CMK (cell line): ENCODE data around the gene CLIC3.
"Not testable (repeated sequence)": the region's sequence is repeated elsewhere in the genome, so short reads cannot be mapped to it uniquely, and the experiment has no call there.

Experiments used
- DNase-seq: peaks from one replicate; pipeline ENCODE4 v3.0.0-alpha.2; 2010; ENCODE audit warnings: low read depth

Gene CLIC3

DNA sequence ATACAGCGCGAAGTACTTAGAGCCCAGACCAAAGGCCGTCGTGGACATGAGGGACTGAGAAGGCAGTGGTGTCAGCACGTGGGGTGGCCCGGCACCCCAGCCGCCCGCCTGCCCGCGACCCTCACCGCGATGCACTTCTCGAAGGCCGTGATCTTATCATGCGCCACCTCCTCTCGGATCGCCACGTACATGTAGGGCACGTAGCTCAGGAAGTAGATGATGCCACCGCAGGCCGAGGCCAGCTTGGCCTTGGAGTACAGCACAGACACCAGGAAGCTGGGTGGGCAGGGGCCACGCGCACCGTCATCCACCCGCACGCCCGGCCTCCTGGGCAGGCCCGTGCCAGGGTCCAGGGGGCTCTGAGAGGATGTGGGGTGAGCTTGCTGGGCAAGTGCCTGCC lies 20.7 kb upstream of the CLIC3 start:
- DNase-seq, result no peak

DNA sequence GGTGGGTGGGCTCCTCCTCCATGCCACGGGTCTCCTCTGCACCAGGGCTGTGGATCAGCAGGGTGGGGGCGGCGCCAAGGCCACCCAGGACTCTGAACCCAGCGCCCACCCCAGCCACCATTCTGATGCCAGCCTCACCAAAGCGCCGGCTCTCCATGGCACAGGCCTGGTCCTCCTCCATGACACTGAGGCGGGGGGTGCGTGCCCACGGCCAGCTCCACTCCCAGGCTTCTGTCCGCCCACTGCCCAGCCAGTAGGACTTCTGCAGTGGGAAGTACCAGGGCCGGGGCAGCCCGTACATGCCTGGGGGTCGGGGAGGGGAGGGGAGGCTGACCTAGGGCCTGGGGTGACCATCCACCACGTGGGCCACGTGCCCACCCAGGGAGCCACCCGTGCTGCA lies 20.1 kb upstream of the CLIC3 start:
- no peak for DNase-seq

- no peak for DNase-seq
Observed at GRCh38 chr9:137015976-137016375, 19.6 kb upstream of the CLIC3 start.

GRCh38 chr9:137015540-137015930 lies 19.2 kb upstream of the CLIC3 start:
- DNase-seq, result no peak

DNA sequence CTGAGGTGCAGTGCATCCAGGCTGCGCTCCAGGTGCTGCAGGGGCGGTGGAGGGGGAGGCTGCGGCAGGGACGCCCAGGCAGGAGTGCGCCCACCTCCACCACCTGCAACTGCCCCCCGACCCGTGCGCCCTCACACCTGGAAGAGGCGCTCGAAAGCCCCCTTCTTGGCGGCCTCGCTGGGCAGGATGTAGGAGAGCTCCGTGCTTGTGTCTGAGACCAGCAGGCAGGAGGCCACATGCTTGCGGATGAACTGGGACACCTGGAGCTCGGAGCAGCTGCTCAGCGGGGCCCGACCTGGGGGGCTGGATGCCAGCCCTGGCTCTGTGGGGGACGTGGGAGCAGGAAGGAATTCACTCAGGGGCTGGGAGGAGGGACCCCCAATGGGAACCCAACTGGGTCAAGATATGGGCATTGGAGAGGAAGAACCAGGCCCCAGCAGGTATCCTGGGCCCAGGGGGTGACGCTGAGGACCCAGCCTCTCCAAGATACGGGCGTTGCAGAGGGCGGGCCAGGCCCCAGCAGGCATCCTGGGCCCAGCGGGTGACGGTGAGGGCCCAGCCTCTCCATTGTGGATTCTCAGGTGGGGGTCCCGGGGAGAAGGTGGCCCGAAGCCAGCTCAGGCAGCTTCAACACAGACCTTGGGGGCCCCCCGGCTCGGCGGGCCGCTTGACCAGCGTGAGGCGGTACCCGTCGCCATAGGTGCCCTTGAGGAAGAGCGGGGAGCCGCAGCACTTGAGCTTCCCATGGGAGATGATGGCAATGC lies 18.6 kb upstream of the CLIC3 start:
- DNase-seq, result no peak

DNA sequence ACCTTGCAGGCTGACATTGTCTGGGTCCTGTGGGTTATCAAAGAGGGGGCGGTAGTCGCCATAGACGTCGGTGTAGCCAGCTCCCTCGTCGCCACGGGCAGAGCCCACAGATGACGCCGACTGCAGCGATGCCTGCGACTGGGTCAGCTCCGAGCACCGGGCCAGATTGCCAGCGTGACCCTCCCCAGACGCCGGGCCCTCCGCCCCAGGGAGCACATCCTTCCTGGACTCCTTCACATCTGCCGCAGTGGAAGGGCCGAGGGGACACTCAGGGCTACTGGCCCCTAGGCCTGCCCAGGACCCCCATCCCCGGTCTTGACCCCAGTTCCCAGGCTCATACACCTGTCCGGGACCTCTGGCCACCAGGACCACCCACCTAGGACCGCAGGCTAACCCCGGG lies 17.8 kb upstream of the CLIC3 start:
- no peak for DNase-seq

- no peak for DNase-seq
Observed at GRCh38 chr9:137013571-137013940, 17.2 kb upstream of the CLIC3 start.

- no peak for DNase-seq
Observed at GRCh38 chr9:137012694-137013570, 16.6 kb upstream of the CLIC3 start.

DNA sequence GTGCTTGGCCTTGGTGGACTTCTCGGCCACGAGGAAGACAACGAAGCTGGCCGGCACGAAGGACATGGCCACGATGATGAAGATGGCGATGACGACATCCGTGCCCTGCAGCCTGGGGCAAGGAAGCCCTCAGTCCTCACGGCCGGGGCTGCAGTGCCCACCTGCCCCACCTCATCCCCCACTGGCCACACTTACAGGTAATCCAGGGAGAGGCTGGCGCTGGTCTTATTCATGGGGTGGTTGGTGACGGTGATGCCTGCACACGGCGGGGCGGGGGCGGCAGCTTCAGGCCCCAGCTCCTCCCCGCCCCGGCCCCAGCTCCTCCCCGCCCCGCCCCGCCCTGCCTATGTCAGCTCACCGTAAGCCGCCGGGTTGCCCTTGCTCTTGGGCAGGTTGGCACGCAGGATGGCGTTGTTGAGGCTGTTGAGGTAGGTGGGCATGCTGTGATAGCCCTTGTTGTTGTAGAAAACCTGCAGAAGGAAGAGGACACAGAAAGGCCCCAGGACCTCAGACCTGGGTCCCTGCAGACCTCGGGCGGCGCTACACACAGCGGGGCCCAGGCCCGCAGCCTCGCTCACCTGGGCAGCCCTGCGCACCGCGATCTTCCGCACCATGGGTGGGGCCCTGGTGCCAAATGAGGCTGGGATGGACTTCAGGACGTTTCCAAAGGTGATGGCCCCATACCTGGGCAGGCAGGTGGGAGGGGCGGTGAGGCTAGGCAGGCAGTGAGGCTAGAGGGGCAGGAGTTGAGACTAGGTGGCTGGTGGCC lies 15.7 kb upstream of the CLIC3 start:
- no peak for DNase-seq

- DNase-seq, result no peak
Observed at GRCh38 chr9:137011156-137011555, 14.8 kb upstream of the CLIC3 start.

DNA sequence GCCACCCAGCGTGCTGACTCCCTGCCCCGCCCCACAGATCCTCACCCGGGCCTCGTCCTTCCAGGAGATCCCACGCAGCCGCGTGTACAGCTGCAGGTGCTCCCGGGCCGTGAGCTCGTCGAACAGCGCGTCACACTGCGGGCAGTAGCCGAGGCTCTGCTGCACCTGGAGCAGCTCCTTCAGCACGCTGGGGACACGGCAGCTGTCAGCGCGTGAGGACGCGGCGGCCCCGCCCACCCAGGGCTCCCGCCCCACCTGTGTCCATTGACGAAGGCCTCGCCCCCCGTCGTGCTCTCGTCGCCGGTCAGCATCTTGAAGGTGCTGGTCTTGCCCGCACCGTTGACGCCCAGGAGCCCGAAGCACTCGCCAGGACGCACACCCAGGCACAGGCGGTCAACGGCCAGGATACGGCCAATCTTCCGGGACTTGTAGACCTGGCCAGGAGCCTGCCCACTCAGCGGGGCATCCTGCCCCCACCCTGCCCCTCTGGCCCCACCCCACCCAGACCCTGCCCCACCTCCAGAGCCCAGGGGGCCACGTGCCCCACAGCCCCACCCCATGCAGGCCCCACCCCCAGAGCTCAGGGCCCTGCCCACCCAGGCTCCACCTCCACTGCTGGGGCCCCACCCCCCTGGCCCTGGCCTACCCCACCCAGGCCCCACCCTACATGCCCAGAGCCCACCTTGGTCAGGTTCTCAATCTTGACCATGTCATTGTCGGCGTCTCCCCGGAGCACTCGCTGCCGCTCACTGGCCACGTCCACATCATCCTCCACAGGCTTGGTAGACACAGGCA lies 13.8 kb upstream of the CLIC3 start:
- DNase-seq, result no peak

DNA sequence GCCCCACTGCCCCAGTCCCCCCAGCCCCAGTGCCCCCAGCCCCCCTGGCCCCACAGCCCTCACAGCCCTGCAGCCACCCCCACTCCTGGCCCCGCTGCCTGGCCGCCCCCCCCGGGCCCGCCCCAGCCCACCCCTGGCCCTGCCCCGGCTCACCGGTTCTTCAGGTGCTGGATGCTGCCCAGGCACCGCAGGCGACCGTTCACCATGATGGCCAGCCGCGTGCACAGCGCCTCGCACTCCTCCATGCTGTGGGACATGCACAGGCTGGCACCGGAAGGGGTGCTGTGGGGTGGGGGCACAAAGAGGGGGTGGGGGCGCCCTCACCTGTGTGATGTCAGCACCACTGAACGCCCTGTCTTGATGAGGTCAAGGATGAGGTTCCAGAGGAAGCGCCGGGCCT lies 12.8 kb upstream of the CLIC3 start:
- no peak for DNase-seq

- no peak for DNase-seq
Observed at GRCh38 chr9:137008312-137008711, 11.9 kb upstream of the CLIC3 start.

DNA sequence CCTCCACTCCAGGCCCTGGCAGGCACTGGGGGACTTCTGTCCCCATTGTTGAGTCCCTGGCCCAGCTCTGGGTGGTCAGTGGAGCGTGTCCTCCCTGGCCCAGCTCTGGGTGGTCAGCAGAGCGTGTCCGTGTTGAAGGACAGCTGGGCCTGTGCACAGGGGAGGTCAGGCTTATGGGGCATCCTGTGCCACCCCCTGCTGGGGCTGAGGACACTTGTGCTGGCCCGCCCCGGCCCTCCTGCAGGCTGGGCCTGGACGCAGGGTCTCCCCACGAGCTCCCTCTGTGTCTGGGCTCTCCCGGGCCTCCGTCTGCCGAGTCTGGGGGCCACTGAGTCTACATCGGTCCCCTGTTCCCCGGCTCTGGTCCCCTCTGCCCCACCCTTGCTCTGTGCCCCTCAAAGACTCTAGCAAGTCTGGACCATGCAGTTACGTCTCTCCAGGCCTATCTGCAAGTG lies 11.5 kb upstream of the CLIC3 start:
- no peak for DNase-seq

DNA sequence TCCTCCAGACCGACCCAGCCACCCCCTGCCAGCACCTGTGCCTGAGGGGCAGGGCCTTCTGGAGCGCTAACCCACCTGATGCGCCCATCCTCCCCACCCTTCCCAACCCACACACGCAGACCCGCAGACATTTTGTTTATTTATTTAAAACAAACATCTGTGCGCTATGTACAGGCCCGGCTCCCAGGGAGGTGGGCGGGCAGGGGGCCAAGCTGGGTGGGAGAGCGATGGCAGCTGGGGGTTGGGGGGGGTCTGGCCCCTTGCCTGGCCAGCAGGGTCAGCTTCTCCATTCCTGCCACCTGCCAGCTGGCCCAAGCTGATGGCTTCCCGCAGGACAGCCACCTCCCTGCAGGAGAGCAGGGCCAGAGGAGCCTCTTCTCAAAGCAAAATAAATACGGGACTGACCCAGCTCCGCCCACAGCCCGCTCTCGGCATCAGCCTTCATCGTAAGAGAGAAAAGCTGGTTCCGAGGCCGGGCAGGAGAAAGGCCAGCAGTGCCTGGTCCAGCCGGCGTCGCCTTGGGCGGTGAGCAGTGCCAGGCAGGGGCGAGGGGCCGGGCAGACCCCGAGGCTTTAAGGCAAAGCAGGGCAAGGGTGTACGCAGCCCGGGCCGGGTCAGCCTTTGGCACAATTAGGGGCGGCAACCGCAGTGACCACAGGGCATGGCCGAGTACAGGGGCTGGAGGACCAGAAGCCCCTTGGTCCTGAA lies 10.9 kb upstream of the CLIC3 start:
- DNase-seq, result no peak

DNA sequence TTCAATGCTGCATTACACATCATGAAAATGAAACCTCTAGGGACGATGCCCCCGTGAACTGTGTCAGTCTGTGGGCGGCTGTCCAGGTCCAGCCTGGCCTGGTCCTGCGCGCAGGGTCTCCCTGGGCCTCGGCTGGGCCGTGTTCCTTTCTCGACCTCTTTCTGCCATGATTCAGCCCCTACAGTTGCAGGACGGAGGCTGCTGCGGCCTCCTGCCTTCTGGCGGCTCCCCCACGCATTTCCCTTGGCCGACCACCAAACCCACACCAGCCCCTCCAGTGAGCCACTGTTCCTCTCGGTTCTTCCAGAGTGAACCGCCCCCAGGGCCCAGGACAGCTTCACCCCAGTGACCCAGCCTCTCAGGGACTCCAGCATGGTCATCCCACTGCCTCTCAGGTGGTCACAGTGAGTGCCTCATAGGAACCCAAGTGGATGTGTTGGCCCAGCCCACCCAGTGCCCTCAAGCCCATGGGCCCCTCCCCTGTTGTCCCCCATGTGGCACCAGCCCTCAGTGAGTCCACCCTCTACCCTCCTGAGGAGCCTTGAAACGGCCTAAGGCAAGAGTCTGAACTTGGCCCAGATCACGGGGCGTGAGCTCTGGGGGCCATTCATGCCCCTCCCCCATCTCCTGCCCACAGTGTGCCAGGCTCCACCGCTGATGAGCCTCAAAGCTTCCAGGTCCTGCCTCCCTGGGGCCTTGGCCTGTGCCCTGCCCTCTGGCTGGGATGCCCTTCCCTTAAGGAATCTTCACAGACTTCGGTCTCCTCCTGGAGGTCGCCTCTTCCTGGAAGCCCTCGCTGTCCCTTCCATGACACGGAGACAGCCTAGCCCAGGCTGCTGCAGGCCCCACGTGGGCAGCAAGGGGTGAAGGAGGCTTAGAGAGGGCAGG lies 10.0 kb upstream of the CLIC3 start:
- DNase-seq, result no peak

DNA sequence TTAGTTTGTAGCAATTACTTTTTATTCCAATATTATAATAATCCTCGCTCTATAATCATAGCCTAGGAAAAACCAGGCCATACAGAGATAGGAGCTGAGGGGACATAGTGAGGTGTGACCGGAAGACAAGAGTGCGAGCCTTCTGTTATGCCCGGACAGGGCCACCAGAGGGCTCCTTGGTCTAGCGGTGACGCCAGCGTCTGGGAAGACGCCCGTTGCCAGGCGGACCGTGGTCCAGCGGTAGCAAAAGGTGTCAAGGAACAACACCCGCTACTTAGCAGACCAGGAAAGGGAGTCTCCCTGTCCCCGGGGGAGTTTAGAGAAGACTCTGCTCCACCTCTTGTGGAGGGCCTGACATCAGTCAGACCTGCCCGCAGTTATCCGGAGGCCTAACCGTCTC lies 7.9 kb upstream of the CLIC3 start:
- DNase-seq, result not testable (repeated sequence)

DNA sequence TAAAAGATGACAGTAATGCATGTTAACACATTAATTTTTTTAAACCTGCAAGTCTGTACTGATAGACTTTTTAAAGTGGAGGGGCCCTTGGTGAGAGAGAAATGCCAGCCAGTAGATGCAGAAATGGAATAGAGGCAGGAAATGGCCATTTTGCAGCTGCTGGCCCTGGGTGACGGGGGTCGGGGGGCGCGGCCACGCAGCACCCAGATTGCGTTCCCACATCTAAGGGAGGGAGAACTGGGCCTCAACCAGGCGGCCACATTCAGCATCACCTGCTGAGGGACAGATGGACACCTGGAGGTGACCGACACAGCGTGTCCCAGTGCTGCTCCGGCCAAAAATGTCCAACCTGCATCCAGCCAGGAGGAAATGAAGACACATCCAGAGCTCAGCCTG lies 6.3 kb upstream of the CLIC3 start:
- no peak for DNase-seq

GRCh38 chr9:137001857-137002645 lies 5.7 kb upstream of the CLIC3 start:
- no peak for DNase-seq
